GM12878 (cell line): ENCODE data around the gene KRTAP15-1. TPM values are rescaled to one million over a fixed set of nuclear protein-coding genes. Genes with fewer than 3 reads are reported as not detected.

Experiments
- ATAC-seq: fragments of 200-7000 bp; cut with Tn5 transposase; 3 replicates; pipeline ENCODE4 v1.9.1; 2020; ENCODE audit warnings: mild to moderate bottlenecking, moderate library complexity
- BruUV-seq: library from RNA; stranded (reverse); fragments of 400-500 nt; replicated peaks from 2 replicates; lab custom pipeline; 2021; lab: Mats Ljungman, UMichigan
- CTCF ChIA-PET: fragments of 300-600 bp; sonication (Branson Sonifier 250); formaldehyde crosslinking; extraction: SDS; loops from one replicate; lab custom pipeline; 2021; ENCODE audit warnings: inconsistent platforms; lab: Yijun Ruan, JAX
- POLR2A ChIA-PET: fragments of 350-600 bp; formaldehyde crosslinking; extraction: SDS; loops from one replicate; lab custom pipeline; 2021; ENCODE audit warnings: inconsistent platforms; lab: Charles Lee
- RAD21 ChIA-PET: fragments of 300-600 bp; sonication (Branson Sonifier 250); formaldehyde crosslinking; loops from one replicate; lab custom pipeline; 2023; ENCODE audit warnings: antibody characterized with exemption; ENCODE audit not compliant: unreplicated experiment; lab: Charles Lee
- SMC1A ChIA-PET: fragments of 300-600 bp; sonication (Branson Sonifier 250); formaldehyde crosslinking; loops from one replicate; lab custom pipeline; 2023; ENCODE audit not compliant: unreplicated experiment, uncharacterized antibody; lab: Charles Lee
- DNase-seq: peaks from one replicate; pipeline ENCODE4 v3.0.0-alpha.2; 2011; ENCODE audit warnings: low read depth, low spot score
- FAIRE-seq: peaks from 3 replicates; lab custom pipeline; 2011; peaks lifted over from hg19 to GRCh38; lab: Jason Lieb, UNC
- H2AFZ ChIP-seq: 2 replicates; pipeline ENCODE4 v1.6.0; 2011; ENCODE audit warnings: low read depth, low read length, control low read depth; ENCODE audit not compliant: control insufficient read depth
- H3K27ac ChIP-seq: 2 replicates; pipeline ENCODE4 v1.5.1; 2011; ENCODE audit warnings: control low read depth; ENCODE audit not compliant: control insufficient read depth, insufficient read depth
- H3K27me3 ChIP-seq, 2 experiments: replicated peaks in 1 of 2; 2 replicates each; pipeline versions ENCODE4 v1.6.0 to v1.6.1; 2011; ENCODE audit warnings: low read length in 1 of 2; ENCODE audit not compliant: control insufficient read depth in 2 of 2, insufficient read depth in 2 of 2
- H3K36me3 ChIP-seq, 2 experiments: 2 replicates each; pipeline ENCODE4 v1.5.1; 2011; ENCODE audit warnings: low read length in 1 of 2; ENCODE audit not compliant: control insufficient read depth in 2 of 2, insufficient read depth in 2 of 2
- H3K4me1 ChIP-seq: 2 replicates; pipeline ENCODE4 v1.6.1; 2011; ENCODE audit warnings: mild to moderate bottlenecking, low read length, moderate library complexity, mixed read lengths; ENCODE audit not compliant: control insufficient read depth, insufficient read depth
- H3K4me2 ChIP-seq: 2 replicates; pipeline ENCODE4 v1.6.0; 2011; ENCODE audit warnings: control low read depth; ENCODE audit not compliant: control insufficient read depth, insufficient read depth
- H3K4me3 ChIP-seq: fragments of 200-600 bp; sonication (generic); 2 replicates; pipeline ENCODE4 v1.5.1; 2016
- H3K79me2 ChIP-seq: 2 replicates; pipeline ENCODE4 v1.6.0; 2011; ENCODE audit warnings: low read length; ENCODE audit not compliant: control insufficient read depth, insufficient read depth
- H3K9ac ChIP-seq: 2 replicates; pipeline ENCODE4 v1.8.0; 2011; ENCODE audit warnings: low read length, control low read depth, mixed read lengths; ENCODE audit not compliant: control insufficient read depth, insufficient read depth
- H3K9me3 ChIP-seq: replicated peaks from 3 replicates; pipeline ENCODE4 v1.5.1; 2011; ENCODE audit warnings: mild to moderate bottlenecking, low read length; ENCODE audit not compliant: control insufficient read depth, insufficient read depth
- H4K20me1 ChIP-seq: 2 replicates; pipeline ENCODE4 v1.6.0; 2011; ENCODE audit not compliant: control insufficient read depth, insufficient read depth
- BHLHE40 ChIP-seq, 2 experiments: fragments of 450-650 bp in 1 of 2; IDR thresholded peaks; 2 replicates each; pipeline ENCODE4 v1.6.1; 2011 to 2017; ENCODE audit warnings: low read depth in 2 of 2, borderline replicate concordance in 1 of 2, improper control_type of control experiment in 1 of 2, low read length in 1 of 2, mild to moderate bottlenecking in 1 of 2
- CTCF ChIP-seq, 3 experiments: IDR thresholded peaks in 2 of 3; conservative IDR thresholded peaks in 1 of 3; 2 replicates each; pipeline ENCODE4 v1.5.1; 2011; ENCODE audit warnings: low read depth in 3 of 3, low read length in 3 of 3, mild to moderate bottlenecking in 3 of 3, control low read depth in 2 of 3, moderate library complexity in 2 of 3, inconsistent platforms in 1 of 3, mixed read lengths in 1 of 3; ENCODE audit not compliant: control insufficient read depth in 2 of 3, insufficient read depth in 1 of 3; ENCODE audit errors: extremely low read depth in 1 of 3
- EZH2 ChIP-seq: IDR thresholded peaks from 2 replicates; pipeline ENCODE4 v1.6.1; 2012; ENCODE audit warnings: low read depth, mild to moderate bottlenecking, control low read depth, inconsistent platforms, low read length, borderline replicate concordance; ENCODE audit not compliant: control insufficient read depth
- IRF4 ChIP-seq: IDR thresholded peaks from 2 replicates; pipeline ENCODE4 v1.6.1; 2011; ENCODE audit warnings: low read depth, low read length
- ZNF622 ChIP-seq: fragments of 450-650 bp; IDR thresholded peaks from 2 replicates; pipeline ENCODE4 v1.6.1; 2017; ENCODE audit warnings: mild to moderate bottlenecking, inconsistent platforms
- WGBS: methylation state at CpG from one replicate; pipeline ENCODE4 v1.1.6; 2016; ENCODE audit warnings: low lambda C conversion rate; ENCODE audit not compliant: insufficient replicate concordance, insufficient coverage; ENCODE audit errors: missing lambda C conversion rate; 5-methylcytosine and 5-hydroxymethylcytosine counted together
- in situ Hi-C: fragments of 300-500 bp; cut with MboI; formaldehyde crosslinking; loops from 9 replicates; pipeline ENCODE4 v1.14.3; 2018; ENCODE audit warnings: mixed read lengths
- intact Hi-C: fragments of 100-400 bp; cut with micrococcal nuclease; formaldehyde crosslinking; loops from one replicate; pipeline ENCODE4 v1.14.2; 2022; ENCODE audit not compliant: unreplicated experiment
- polyA plus RNA-seq, 11 experiments: library from polyadenylated mRNA; depleted of rRNA in 4 of 11; unstranded in 6 of 11; stranded (reverse) in 5 of 11; fragments of >200 nt; fragmentation: Nextera tagmentation in 4 of 11; fragmentation: Illumina TruSeq in 1 of 11; extraction: Ambion mirVana in 4 of 11; extraction: Trizol in 1 of 11; gene quantifications; 1 replicate in 1 of 11; 2 replicates in 10 of 11; pipeline versions ENCODE4 v1.2.1 to v1.2.3, GENCODE V29; 2011 to 2016; ENCODE audit warnings: inconsistent platforms in 2 of 11, missing spikeins in 2 of 11, low read depth in 1 of 11
- total RNA-seq, 4 experiments: library from RNA; depleted of rRNA in 3 of 4; stranded (reverse); fragments of >200 nt in 3 of 4; fragmentation: Illumina TruSeq in 1 of 4; extraction: Trizol in 1 of 4; gene quantifications; 2 replicates each; pipeline versions ENCODE4 v1.2.1 to v1.2.3, GENCODE V29; 2013 to 2021
- TF ChIP-seq, protein P1 (sequence below): fragments of 450-650 bp; conservative IDR thresholded peaks from 2 replicates; pipeline ENCODE4 v1.6.1; 2017; ENCODE audit warnings: mild to moderate bottlenecking, moderate library complexity

The KRTAP15-1 gene
- total and polyA plus RNA-seq, 10 of the 15 experiments (the other 5 are each of a cell fraction or from before 2014, with no cell fraction given), result not detected

DNA sequence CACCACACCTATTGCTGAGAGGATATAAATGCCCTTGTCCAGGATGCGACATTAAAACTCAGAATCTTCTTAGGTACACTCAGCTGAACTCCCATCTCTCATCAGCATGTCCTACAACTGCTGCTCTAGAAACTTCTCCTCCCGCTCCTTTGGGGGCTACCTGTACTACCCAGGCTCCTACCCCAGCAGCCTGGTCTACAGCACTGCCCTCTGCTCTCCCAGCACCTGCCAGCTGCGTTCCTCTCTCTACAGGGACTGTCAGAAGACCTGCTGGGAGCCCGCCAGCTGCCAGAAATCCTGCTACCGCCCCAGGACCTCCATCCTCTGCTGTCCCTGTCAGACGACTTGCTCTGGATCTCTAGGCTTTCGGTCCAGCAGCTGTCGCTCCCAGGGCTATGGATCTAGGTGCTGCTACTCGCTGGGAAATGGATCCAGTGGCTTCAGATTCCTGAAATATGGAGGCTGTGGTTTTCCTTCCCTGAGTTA is 9.9 kb upstream of the KRTAP15-1 start, which contains the start of gene KRTAP13-4 (continued):
- TF ChIP-seq EZH2 (no peak), CTCF (IDR thresholded peaks at IDR 0.05 in 2 of 3, conservative IDR thresholded peaks at IDR 0.05 in 1 of 3; ENCODE audit: control insufficient read depth in 2 of 3, extremely low read depth in 1 of 3, insufficient read depth in 1 of 3, low read depth in 3 of 3, low read length in 3 of 3) (no peak)
- TF ChIP-seq, protein P1, sequence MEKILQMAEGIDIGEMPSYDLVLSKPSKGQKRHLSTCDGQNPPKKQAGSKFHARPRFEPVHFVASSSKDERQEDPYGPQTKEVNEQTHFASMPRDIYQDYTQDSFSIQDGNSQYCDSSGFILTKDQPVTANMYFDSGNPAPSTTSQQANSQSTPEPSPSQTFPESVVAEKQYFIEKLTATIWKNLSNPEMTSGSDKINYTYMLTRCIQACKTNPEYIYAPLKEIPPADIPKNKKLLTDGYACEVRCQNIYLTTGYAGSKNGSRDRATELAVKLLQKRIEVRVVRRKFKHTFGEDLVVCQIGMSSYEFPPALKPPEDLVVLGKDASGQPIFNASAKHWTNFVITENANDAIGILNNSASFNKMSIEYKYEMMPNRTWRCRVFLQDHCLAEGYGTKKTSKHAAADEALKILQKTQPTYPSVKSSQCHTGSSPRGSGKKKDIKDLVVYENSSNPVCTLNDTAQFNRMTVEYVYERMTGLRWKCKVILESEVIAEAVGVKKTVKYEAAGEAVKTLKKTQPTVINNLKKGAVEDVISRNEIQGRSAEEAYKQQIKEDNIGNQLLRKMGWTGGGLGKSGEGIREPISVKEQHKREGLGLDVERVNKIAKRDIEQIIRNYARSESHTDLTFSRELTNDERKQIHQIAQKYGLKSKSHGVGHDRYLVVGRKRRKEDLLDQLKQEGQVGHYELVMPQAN, result no peak

GRCh38 chr21:30434033-30434631 is 5.9 kb upstream of the KRTAP15-1 start:
- FAIRE-seq, result no peak

More at GRCh38 chr21:30434033-30434631, 5.9 kb upstream of the KRTAP15-1 start:
- Histone ChIP-seq H3K27ac (no peak overlapping the region), H3K9ac (no peak overlapping the region), H3K36me3 (no peaks in the 10 kb centered on the region), H4K20me1 (no peaks in the 10 kb centered on the region), H3K4me3 (no peak overlapping the region), H3K4me1 (no peaks in the 10 kb centered on the region), H3K4me2 (no peak overlapping the region), H2AFZ (no peak overlapping the region), H3K27me3 (no peaks in the 10 kb centered on the region), H3K79me2 (no peaks in the 10 kb centered on the region), H3K9me3 (no peaks in the 10 kb centered on the region)
- DNase-seq (no peak), ATAC-seq (peak; percentile 72)
- ChIA-PET POLR2A (no interaction called here), SMC1A (interaction anchor here (2.3 kb wide), 1 partner anchor 93 kb away, joined by 5 read pairs; no protein-coding TSS in a partner anchor), CTCF (interaction anchor here (0.6 to 1.5 kb wide), 6 partner anchors 13 to 584 kb away, joined by 3 to 6 read pairs (median 3); no protein-coding TSS in a partner anchor), RAD21 (interaction anchor here (0.8 kb wide), 1 partner anchor 297 kb away, joined by 3 read pairs; no protein-coding TSS in a partner anchor)
- 33% methylated on average over 10 of the region's 10 CpGs for WGBS
- intact Hi-C loops, result loop anchor here (5.0 to 10.0 kb wide), 2 partner anchors 92 to 651 kb away; no protein-coding TSS in a partner anchor
- BruUV-seq, result no TSS peak
- in situ Hi-C loops, result no loop called here
- TF ChIP-seq IRF4 (no peak), CTCF (IDR thresholded peaks at IDR 0.05 in 2 of 3, conservative IDR thresholded peaks at IDR 0.05 in 1 of 3; ENCODE audit: control insufficient read depth in 2 of 3, extremely low read depth in 1 of 3, insufficient read depth in 1 of 3, low read depth in 3 of 3, low read length in 3 of 3) (peak; percentile 36 to 41 (median 41); a peak in 5 of 6 replicates), ZNF622 (no peak), BHLHE40 (IDR thresholded peaks at IDR 0.05; ENCODE audit: borderline replicate concordance in 1 of 2, low read depth in 2 of 2, low read length in 1 of 2) (peak in 1 of 2 experiments; percentile 46; a peak in 1 of 4 replicates)
